ENCODE results near the gene TMEM267.
A peak's percentile ranks its signal among the peaks of the same experiment; 100 is the strongest.
"Not testable (repeated sequence)": the region's sequence is repeated elsewhere in the genome, so short reads cannot be mapped to it uniquely, and the experiment has no call there.

Gene TMEM267

DNA sequence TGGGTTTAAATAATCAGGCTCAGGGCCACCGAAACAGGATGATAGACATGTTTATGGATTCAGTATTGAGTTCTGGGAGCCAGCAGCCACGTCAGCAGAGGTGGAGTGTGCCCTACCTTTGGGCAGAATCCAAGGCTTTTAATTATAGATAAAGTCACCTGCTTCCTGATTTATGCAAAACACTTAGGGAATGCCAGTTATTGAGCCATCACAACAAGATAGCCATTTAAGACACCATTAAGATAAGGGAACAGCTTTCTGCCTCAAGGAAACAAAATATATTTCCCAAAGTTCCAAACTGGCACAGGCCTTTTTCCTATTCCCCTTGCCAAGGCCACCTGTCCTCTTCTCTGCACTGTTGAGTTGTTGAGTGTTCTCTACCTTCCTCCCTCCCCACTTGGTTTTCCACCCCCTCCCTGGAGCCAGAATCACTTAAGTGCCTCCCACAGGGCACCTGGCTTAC, 73.8 kb downstream of the TMEM267 start:
- TF ChIP-seq, protein P1, sequence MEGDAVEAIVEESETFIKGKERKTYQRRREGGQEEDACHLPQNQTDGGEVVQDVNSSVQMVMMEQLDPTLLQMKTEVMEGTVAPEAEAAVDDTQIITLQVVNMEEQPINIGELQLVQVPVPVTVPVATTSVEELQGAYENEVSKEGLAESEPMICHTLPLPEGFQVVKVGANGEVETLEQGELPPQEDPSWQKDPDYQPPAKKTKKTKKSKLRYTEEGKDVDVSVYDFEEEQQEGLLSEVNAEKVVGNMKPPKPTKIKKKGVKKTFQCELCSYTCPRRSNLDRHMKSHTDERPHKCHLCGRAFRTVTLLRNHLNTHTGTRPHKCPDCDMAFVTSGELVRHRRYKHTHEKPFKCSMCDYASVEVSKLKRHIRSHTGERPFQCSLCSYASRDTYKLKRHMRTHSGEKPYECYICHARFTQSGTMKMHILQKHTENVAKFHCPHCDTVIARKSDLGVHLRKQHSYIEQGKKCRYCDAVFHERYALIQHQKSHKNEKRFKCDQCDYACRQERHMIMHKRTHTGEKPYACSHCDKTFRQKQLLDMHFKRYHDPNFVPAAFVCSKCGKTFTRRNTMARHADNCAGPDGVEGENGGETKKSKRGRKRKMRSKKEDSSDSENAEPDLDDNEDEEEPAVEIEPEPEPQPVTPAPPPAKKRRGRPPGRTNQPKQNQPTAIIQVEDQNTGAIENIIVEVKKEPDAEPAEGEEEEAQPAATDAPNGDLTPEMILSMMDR (conservative IDR thresholded peaks at IDR 0.05; ENCODE audit: low read depth, low read length) = no peak
- no peak for DNase-seq (ENCODE audit: low read depth)

GRCh38 chr5:43402524-43403066, 81.1 kb downstream of the TMEM267 start:
- not testable (repeated sequence) for H3K4me3 ChIP-seq (ENCODE audit: low read length); DNase-seq (ENCODE audit: low read depth)

More for the DNA sequence above, 73.8 kb downstream of the TMEM267 start:
- no peak overlapping the region for H3K4me3 ChIP-seq (ENCODE audit: low read length)

DNA sequence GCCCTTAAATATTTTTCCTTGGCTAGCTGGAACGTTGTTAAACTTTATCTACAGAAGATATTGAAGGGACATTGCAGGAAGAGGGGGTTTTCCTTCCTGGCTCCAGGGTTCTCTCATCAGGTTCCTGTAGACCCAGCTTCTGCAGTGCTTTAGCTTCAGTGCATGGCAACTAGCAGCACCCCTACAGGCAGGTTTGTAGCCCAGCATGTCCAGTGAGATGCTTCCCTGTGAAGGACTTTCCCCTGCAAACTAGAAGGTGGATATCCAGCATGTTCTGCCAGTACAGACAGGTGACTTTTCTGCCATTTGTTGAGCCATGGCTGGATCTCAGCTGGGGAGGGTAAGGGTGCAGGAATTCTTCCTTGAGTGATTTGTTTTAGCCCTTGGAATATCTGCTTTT, 81.8 kb downstream of the TMEM267 start:
- TF ChIP-seq, protein P1 (conservative IDR thresholded peaks at IDR 0.05; ENCODE audit: low read depth, low read length) = peak; percentile 60
- DNase-seq (ENCODE audit: low read depth) = no peak

DNA sequence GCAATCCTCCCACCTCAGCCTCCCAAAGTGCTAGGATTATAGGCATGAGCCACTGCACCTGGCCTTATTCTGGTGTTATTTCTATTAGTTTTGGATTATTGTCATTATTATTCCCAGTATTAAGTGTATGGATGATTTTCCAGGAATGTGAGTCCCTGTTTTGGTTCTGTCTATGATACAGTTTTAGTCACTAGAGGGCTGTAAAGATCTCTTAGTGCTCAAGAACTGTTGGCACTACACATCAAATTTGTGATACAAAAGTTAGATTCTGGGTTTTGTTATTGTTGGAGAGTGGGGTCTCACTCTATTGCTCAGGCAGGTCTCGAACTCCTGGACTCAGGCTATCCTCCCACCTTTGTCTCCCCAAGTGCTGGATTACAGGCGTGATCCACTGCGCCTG, 83.6 kb downstream of the TMEM267 start:
- no peak overlapping the region for H3K4me3 ChIP-seq (ENCODE audit: low read length)
- no peak for DNase-seq (ENCODE audit: low read depth)
- TF ChIP-seq, protein P1 (conservative IDR thresholded peaks at IDR 0.05; ENCODE audit: low read depth, low read length) = peak; percentile 52

More for the DNA sequence above, 81.8 kb downstream of the TMEM267 start:
- H3K4me3 ChIP-seq (ENCODE audit: low read length) = no peak overlapping the region

- TF ChIP-seq, protein P1 (conservative IDR thresholded peaks at IDR 0.05; ENCODE audit: low read depth, low read length) = no peak
- DNase-seq (ENCODE audit: low read depth) = no peak
- peak overlapping the region; percentile 59 for H3K4me3 ChIP-seq (ENCODE audit: low read length)
These were observed 86.8 kb downstream of the TMEM267 start for GRCh38 chr5:43396762-43397304.

Data from retinal pigment epithelial cell (primary cell).